Mesenteric fat pad (tissue), 1 donor: ENCODE results near the gene GGPS1. TPM values are rescaled to one million over a fixed set of nuclear protein-coding genes. Genes with fewer than 3 reads are reported as not detected.
"Not testable (repeated sequence)": the region's sequence is repeated elsewhere in the genome, so short reads cannot be mapped to it uniquely, and the experiment has no call there.

Experiments
- DNase-seq: peaks from one replicate; pipeline ENCODE4 v3.0.0-alpha.2; 2020; ENCODE audit warnings: low spot score
- total RNA-seq: library from RNA; stranded (reverse); fragmentation: NEBNext Ultra II Directional; extraction: Animal tissue kit (Norgen Biotek cat#: 25700); gene quantifications from one replicate; pipeline ENCODE4 v1.2.1, GENCODE V29; 2021
- donor health status: DM: yes; HTN: yes; CAD: no.

GGPS1 gene
- total RNA-seq, 1 donor from 2014 or later, result 31.2 TPM

GRCh38 chr1:235336903-235337302 lies 8.5 kb downstream of the GGPS1 start:
- no peak for DNase-seq

DNA sequence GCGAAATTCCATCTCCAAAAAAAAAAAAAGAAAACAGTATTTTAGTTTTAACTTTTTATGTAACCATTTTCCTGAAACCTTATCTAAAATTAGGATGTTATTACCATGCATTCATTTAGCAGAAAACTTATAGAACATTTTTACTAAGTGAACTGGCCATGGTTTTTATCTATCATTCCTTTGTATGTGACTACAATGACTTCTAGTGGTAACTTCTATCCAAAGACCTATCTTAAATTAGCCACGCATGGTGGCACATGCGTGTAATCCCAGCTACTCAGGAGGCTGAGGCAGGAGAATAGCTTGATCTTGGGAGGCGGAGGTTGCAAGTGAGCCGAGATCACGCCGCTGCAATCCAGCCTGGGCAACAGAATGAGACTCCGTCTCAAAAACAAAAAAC lies 11.4 kb downstream of the GGPS1 start:
- DNase-seq, result no peak

GRCh38 chr1:235341334-235341733 lies 13.0 kb downstream of the GGPS1 start:
- DNase-seq, result no peak

GRCh38 chr1:235342039-235342438 lies 13.7 kb downstream of the GGPS1 start:
- DNase-seq, result no peak

GRCh38 chr1:235342471-235342870 lies 14.1 kb downstream of the GGPS1 start:
- DNase-seq, result no peak

- no peak for DNase-seq
Measured at GRCh38 chr1:235343726-235344125, 15.4 kb downstream of the GGPS1 start.

GRCh38 chr1:235351441-235351840 lies 23.1 kb downstream of the GGPS1 start:
- no peak for DNase-seq

- no peak for DNase-seq
Measured at GRCh38 chr1:235351898-235352297, 23.5 kb downstream of the GGPS1 start.

- DNase-seq, result no peak
Measured at GRCh38 chr1:235357485-235358373, 29.4 kb downstream of the GGPS1 start.

DNA sequence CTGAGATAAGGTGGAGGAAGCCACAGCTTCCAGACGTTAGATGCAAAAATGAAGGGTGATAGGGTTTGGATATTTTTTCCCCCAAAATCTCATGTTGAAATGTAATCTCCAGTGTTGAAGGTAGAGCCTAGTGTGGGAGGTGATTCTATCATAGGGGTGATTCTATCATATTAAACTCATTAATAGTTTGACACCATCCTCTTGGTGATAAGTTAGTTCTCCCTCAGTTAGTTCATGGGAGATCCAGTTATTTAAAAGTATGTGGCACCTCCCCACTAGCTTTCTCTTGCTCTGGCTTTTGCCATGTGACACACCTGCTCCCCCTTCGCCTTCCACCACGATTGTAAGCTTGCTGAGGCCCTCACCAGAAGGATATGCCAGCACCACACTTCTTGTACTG lies 30.5 kb downstream of the GGPS1 start:
- no peak for DNase-seq

DNA sequence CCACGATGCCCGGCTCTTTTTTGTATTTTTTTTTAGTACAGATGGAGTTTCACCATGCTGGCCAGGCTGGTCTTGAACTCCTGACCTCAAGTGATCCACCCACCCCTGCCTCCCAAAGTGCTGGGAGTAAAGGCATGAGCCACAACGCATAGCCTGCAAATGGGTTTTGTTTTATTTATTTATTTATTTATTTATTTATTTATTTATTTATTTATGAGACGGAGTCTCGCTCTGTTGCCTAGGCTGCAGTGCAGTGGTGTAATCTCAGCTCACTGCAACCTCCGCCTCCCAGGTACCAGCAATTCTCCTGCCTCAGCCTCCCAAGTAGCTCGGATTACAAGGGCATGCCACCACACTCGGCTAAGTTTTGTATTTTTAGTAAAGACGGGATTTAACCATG lies 35.8 kb downstream of the GGPS1 start:
- not testable (repeated sequence) for DNase-seq

GRCh38 chr1:235366286-235366685 lies 37.9 kb downstream of the GGPS1 start:
- peak; percentile 28 for DNase-seq

DNA sequence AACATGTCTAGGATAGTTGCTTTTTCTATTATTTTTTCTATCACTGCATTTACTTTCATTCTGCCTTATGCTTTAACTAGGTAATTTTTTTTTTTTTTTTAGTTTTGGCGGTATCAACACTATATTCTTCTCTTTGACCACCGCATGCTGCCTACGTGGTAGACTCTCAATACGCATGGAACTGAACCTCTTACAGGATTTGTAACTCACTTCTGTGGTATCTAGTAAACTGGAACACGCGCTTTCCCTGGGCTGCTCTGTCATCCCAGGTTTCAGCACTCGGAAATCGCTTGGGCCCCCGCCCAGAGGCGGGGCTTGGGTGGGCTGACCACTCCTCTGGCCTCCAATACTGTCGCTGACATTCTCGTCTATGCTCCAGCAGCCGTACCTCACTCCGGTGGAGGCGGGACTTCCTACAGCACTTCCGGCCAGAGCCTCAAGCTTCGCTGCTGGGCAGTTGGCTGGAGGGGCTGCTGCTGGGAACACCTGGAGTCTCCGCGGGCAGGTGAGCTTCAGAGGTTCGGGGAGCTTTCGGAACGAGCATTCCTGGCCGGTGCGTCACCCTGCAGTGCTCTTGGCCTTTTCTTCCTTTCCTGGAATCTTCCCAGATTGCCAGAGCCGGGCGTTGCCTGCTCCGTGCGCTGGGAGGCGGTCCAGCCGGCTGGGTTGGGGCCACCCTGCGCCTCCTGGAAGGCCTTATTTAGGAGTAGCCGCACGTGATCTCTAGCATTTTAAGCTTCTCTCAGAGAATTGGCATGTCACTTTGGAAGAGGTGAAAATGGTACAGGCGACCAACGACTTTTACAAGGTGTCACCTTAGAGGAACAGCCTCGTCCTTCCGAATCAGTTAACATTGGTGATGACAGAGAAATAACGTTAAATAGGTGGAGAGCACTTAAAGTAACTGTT lies 38.9 kb downstream of the GGPS1 start, which contains the start of gene TBCE:
Gene TBCE (plus strand): TSS at position 428 of the 909 bp plus-strand sequence. CDS start 12,623 bp downstream, outside the sequence.
- DNase-seq, result peak; percentile 98

DNA sequence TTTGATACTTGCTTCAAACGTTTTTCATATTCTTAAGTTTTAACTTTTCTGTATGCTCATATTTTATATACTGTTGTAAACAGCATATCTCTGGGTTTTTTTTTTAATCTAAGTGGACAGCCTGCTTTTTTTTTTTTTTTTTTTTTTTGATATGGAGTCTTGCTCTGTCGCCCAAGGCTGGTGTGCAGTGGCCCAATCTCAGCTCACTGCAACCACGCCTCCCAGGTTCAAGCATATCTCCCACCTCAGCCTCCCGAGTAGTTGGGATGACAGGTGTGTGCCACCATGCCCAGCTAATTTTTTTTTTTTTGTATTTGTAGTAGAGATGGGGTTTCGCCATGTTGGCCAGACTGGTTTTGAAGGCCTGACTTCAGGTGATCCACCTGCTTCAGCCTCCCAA lies 40.1 kb downstream of the GGPS1 start:
- peak; percentile 26 for DNase-seq

GRCh38 chr1:235369802-235370201 lies 41.4 kb downstream of the GGPS1 start:
- no peak for DNase-seq

- peak; percentile 22 for DNase-seq
Measured at GRCh38 chr1:235375919-235376605, 47.7 kb downstream of the GGPS1 start.

DNA sequence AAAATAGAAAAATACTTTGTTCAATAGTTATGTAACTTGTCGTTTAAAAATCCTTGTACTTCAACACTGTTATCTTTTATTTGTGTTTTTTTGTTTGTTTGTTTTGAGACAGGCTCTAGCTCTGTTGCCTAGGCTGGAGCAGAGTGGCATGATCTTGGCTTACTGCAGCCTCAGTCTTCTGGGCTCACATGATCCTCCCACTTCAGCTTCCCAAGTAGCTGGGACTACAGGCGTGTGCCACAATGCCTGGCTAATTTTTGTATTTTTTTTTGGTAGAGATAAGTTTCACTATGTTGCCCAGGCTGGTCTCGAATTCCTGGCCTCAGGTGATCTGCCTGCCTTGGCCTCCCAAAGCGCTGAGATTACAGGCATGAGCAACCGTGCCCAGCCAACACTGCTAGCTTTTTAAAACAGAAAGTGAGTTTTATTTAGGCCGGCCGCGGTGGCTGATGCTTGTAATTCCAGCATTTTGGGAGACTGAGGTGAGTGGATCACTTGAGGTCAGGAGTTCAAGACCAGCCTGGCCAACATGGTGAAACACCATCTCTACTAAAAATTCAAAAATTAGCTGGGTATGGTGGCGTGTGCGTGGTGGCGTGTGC lies 49.9 kb downstream of the GGPS1 start:
- DNase-seq, result peak; percentile 65

- not testable (repeated sequence) for DNase-seq
Measured at GRCh38 chr1:235381955-235382739, 53.8 kb downstream of the GGPS1 start.

- not testable (repeated sequence) for DNase-seq
Measured at GRCh38 chr1:235385633-235386032, 57.3 kb downstream of the GGPS1 start.

DNA sequence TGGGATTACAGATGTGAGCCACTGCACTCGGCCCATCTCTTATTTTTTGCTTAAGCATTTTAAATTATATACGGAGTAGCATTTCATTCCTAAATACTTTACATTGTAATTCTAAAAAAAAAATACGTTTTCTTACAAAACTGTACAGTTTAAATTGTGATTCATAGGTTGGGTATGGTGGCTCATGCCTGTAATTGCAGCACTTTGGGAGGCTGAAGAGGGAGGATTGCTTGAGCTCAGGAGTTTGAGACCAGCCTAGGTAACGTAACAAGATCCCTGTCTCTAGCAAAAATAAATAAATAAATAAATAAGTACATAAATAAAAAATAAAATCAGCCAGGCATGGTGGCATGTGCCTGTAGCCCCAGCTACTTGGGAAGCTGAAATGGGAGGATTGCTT lies 63.5 kb downstream of the GGPS1 start:
- no peak for DNase-seq
